HCT116 (cell line): ENCODE measurements around the gene CDH13. TPM values are rescaled to one million over a fixed set of nuclear protein-coding genes. Genes with fewer than 3 reads are reported as not detected.

Experiments used
- ATAC-seq: fragments of 200-7000 bp; cut with Tn5 transposase; 2 replicates; pipeline ENCODE4 v1.9.1; 2020; ENCODE audit warnings: mild to moderate bottlenecking, moderate library complexity
- BruUV-seq: library from RNA; stranded (reverse); fragments of 400-500 nt; replicated peaks from 2 replicates; lab custom pipeline; 2021; lab: Mats Ljungman, UMichigan
- CTCF ChIA-PET: fragments of 300-600 bp; sonication (Branson Sonifier 250); formaldehyde crosslinking; loops from one replicate; lab custom pipeline; 2021; ENCODE audit warnings: antibody characterized with exemption; lab: Charles Lee
- POLR2A ChIA-PET: fragments of 300-600, 350-600 bp; sonication (Branson Sonifier 250); formaldehyde crosslinking; loops from one replicate; lab custom pipeline; 2021; ENCODE audit warnings: antibody characterized with exemption; lab: Charles Lee
- RAD21 ChIA-PET, 2 experiments: fragments of 300-600 bp; sonication (Branson Sonifier 250); formaldehyde crosslinking; loops; one replicate each; lab custom pipeline; 2023; ENCODE audit warnings: low total read pairs in 2 of 2; ENCODE audit not compliant: uncharacterized antibody in 2 of 2, unreplicated experiment in 2 of 2, low non-redundant PET in 1 of 2; lab: Charles Lee
- DNase-seq: peaks from one replicate; pipeline ENCODE4 v3.0.0-alpha.2; 2010; ENCODE audit warnings: low read depth, low spot score
- H2AFZ ChIP-seq: fragments of 200-600 bp; shearing (Covaris generic), sonication (generic); 2 replicates; pipeline ENCODE4 v1.6.1; 2017; ENCODE audit warnings: low read depth, mixed run types, mixed read lengths, antibody characterized with exemption, low read length; ENCODE audit not compliant: poor library complexity, severe bottlenecking
- H3K27ac ChIP-seq: 2 replicates; pipeline ENCODE4 v1.5.1; 2012; ENCODE audit warnings: low read depth, low read length
- H3K27me3 ChIP-seq: fragments of 200-600 bp; sonication (generic); 2 replicates; pipeline ENCODE4 v1.6.1; 2016; ENCODE audit warnings: mixed run types, low read length, mixed read lengths; ENCODE audit not compliant: insufficient read depth
- H3K36me3 ChIP-seq, 2 experiments: fragments of 200-500 bp in 1 of 2; fragments of 200-600 bp in 1 of 2; sonication (Bioruptor generic) in 1 of 2; sonication (generic) in 1 of 2; 2 replicates each; pipeline versions ENCODE4 v1.5.1 to v1.6.1; 2014 to 2016; ENCODE audit warnings: low read length in 2 of 2, inconsistent platforms in 1 of 2, mixed read lengths in 1 of 2, mixed run types in 1 of 2; ENCODE audit not compliant: insufficient read depth in 2 of 2, control insufficient read depth in 1 of 2
- H3K4me1 ChIP-seq, 2 experiments: fragments of 200-600 bp in 1 of 2; sonication (generic) in 1 of 2; 2 replicates each; pipeline versions ENCODE4 v1.5.1 to v1.6.1; 2012 to 2017; ENCODE audit warnings: low read length in 2 of 2, inconsistent platforms in 1 of 2, mild to moderate bottlenecking in 1 of 2, mixed read lengths in 1 of 2, mixed run types in 1 of 2, moderate library complexity in 1 of 2; ENCODE audit not compliant: insufficient read depth in 2 of 2, control insufficient read depth in 1 of 2
- H3K4me2 ChIP-seq: fragments of 200-600 bp; sonication (generic); 2 replicates; pipeline ENCODE4 v1.6.1; 2017; ENCODE audit warnings: mixed run types, low read length, mixed read lengths
- H3K4me3 ChIP-seq, 2 experiments: fragments of 200-600 bp in 1 of 2; sonication (generic) in 1 of 2; replicated peaks in 1 of 2; 2 replicates each; pipeline ENCODE4 v1.5.1; 2011 to 2016; ENCODE audit warnings: low read length in 2 of 2, control low read depth in 1 of 2, low read depth in 1 of 2, mild to moderate bottlenecking in 1 of 2, mixed read lengths in 1 of 2, mixed run types in 1 of 2
- H3K79me2 ChIP-seq: fragments of 200-600 bp; sonication (generic); 2 replicates; pipeline ENCODE4 v1.6.1; 2017; ENCODE audit warnings: mild to moderate bottlenecking, mixed run types, low read length, moderate library complexity, mixed read lengths; ENCODE audit not compliant: insufficient read depth
- H3K9ac ChIP-seq: fragments of 200-600 bp; sonication (generic); 2 replicates; pipeline ENCODE4 v1.6.1; 2016; ENCODE audit warnings: low read length, mixed read lengths
- H3K9me2 ChIP-seq: fragments of 200-600 bp; sonication (generic), shearing (Covaris generic); 2 replicates; pipeline ENCODE4 v1.6.1; 2017; ENCODE audit warnings: mixed run types, mild to moderate bottlenecking, moderate library complexity; ENCODE audit not compliant: insufficient read depth
- H3K9me3 ChIP-seq, 2 experiments: fragments of 200-500 bp in 1 of 2; fragments of 200-600 bp in 1 of 2; sonication (Bioruptor generic) in 1 of 2; sonication (generic) in 1 of 2; 2 replicates each; pipeline ENCODE4 v1.6.1; 2014 to 2017; ENCODE audit warnings: low read length in 2 of 2, mixed read lengths in 2 of 2, inconsistent platforms in 1 of 2, low read depth in 1 of 2, mild to moderate bottlenecking in 1 of 2, mixed run types in 1 of 2, moderate library complexity in 1 of 2; ENCODE audit not compliant: control insufficient read depth in 1 of 2, insufficient read depth in 1 of 2
- H4K20me1 ChIP-seq: fragments of 200-600 bp; sonication (generic), shearing (Covaris generic); 2 replicates; pipeline ENCODE4 v1.6.1; 2017; ENCODE audit warnings: mixed run types, mild to moderate bottlenecking, moderate library complexity; ENCODE audit not compliant: insufficient read depth
- CEBPB ChIP-seq: IDR thresholded peaks from 2 replicates; pipeline ENCODE4 v1.6.1; 2012; ENCODE audit warnings: low read depth
- EGR1 ChIP-seq: IDR thresholded peaks from 2 replicates; pipeline ENCODE4 v1.6.1; 2012; ENCODE audit warnings: low read depth
- ELF1 ChIP-seq: IDR thresholded peaks from 2 replicates; pipeline ENCODE4 v1.6.1; 2012; ENCODE audit warnings: low read depth, borderline replicate concordance
- EZH2 ChIP-seq: fragments of 200-600 bp; sonication (generic); IDR thresholded peaks from 2 replicates; pipeline ENCODE4 v1.6.1; 2017; ENCODE audit warnings: antibody characterized with exemption, mixed run types
- EZH2phosphoT487 ChIP-seq: fragments of 200-600 bp; IDR thresholded peaks from 2 replicates; pipeline ENCODE4 v1.6.1; 2018; ENCODE audit warnings: antibody characterized with exemption, borderline replicate concordance
- FOSL1 ChIP-seq: IDR thresholded peaks from 2 replicates; pipeline ENCODE4 v1.6.1; 2012; ENCODE audit warnings: low read depth
- JUND ChIP-seq: IDR thresholded peaks from 2 replicates; pipeline ENCODE4 v1.6.1; 2012
- POLR2A ChIP-seq: IDR thresholded peaks from 2 replicates; pipeline ENCODE4 v1.7.0; 2011; ENCODE audit warnings: borderline replicate concordance; ENCODE audit not compliant: insufficient read depth, insufficient read length; ENCODE audit errors: extremely low read depth
- SIN3A ChIP-seq: IDR thresholded peaks from 2 replicates; pipeline ENCODE4 v1.6.1; 2012; ENCODE audit warnings: low read depth
- TCF7L2 ChIP-seq: IDR thresholded peaks from 2 replicates; pipeline ENCODE4 v1.7.0; 2011; ENCODE audit warnings: borderline replicate concordance, inconsistent platforms; ENCODE audit not compliant: insufficient read depth, insufficient read length; ENCODE audit errors: extremely low read depth
- YY1 ChIP-seq: IDR thresholded peaks from 2 replicates; pipeline ENCODE4 v1.6.1; 2011; ENCODE audit warnings: low read length, low read depth, moderate library complexity, mild to moderate bottlenecking; ENCODE audit not compliant: insufficient replicate concordance; ENCODE audit errors: extremely low read depth
- ZFX ChIP-seq: fragments of 450-650 bp; IDR thresholded peaks from 2 replicates; pipeline ENCODE4 v1.6.1; 2017
- ZNF274 ChIP-seq: fragments of 200-500 bp; sonication (Bioruptor generic); IDR thresholded peaks from 2 replicates; pipeline ENCODE4 v1.6.1; 2014; ENCODE audit warnings: mild to moderate bottlenecking, low read depth, low read length, inconsistent platforms
- intact Hi-C: fragments of 100-400 bp; cut with micrococcal nuclease; formaldehyde crosslinking; loops from 2 replicates; pipeline ENCODE4 v1.10.0; 2022
- total RNA-seq: library from RNA; stranded (reverse); gene quantifications from one replicate; pipeline ENCODE4 v1.2.1, GENCODE V29; 2021; ENCODE audit not compliant: unreplicated experiment
- TF ChIP-seq, protein P1 (sequence below), 3 experiments: fragments of 200-600 bp in 1 of 3; sonication (generic) in 1 of 3; IDR thresholded peaks in 2 of 3; conservative IDR thresholded peaks in 1 of 3; 2 replicates each; pipeline ENCODE4 v1.5.1; 2012 to 2017; ENCODE audit warnings: low read depth in 2 of 3, low read length in 2 of 3, antibody characterized with exemption in 1 of 3, borderline replicate concordance in 1 of 3, control low read depth in 1 of 3, mild to moderate bottlenecking in 1 of 3, mixed read lengths in 1 of 3, mixed run types in 1 of 3, moderate library complexity in 1 of 3; ENCODE audit not compliant: insufficient read depth in 1 of 3
- TF ChIP-seq, protein P2 (sequence below): IDR thresholded peaks from 2 replicates; pipeline ENCODE4 v1.6.1; 2012; ENCODE audit warnings: low read depth
- TF ChIP-seq, protein P3 (sequence below): IDR thresholded peaks from 2 replicates; pipeline ENCODE4 v1.6.1; 2011; ENCODE audit warnings: mild to moderate bottlenecking, low read length, moderate library complexity; ENCODE audit not compliant: insufficient replicate concordance; ENCODE audit errors: extremely low read depth
- TF ChIP-seq, protein P4 (sequence below): IDR thresholded peaks from 2 replicates; pipeline ENCODE4 v1.6.1; 2012

Gene CDH13
- total RNA-seq, 1 experiment from 2014 or later, result not detected

DNA sequence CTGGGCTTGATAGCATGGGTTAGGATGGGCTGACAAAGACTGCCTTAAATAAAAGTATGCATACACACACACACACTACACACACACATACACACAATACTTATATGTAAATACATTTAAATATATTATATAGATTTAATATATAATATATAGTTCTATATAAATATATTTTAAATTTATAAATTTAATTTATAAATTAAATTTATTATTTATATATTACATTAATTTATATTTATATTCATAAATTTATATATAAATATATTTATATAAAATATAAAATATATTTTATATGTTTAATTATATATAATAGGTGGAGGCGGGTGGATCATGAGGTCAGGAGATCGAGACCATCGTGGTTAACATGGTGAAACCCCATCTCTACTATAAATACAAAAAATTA is 83.2 kb downstream of the CDH13 start:
- BruUV-seq, result no TSS peak
- Histone ChIP-seq H3K4me2 (no peak overlapping the region), H3K79me2 (no peaks in the 10 kb centered on the region), H3K9ac (no peak overlapping the region), H3K4me1 (no peaks in the 10 kb centered on the region), H3K4me3 (no peak overlapping the region), H2AFZ (no peak overlapping the region), H3K27me3 (peaks cover 40% of the 10 kb centered on the region), H3K27ac (no peak overlapping the region), H3K9me3 (no peaks in the 10 kb centered on the region), H3K36me3 (no peaks in the 10 kb centered on the region)
- CTCF ChIA-PET, result no interaction called here
- DNase-seq (no peak), ATAC-seq (no peak)
- intact Hi-C loops, result no loop called here
- RAD21 ChIA-PET, result no interaction called here
- POLR2A ChIA-PET, result no interaction called here
- TF ChIP-seq, protein P1, sequence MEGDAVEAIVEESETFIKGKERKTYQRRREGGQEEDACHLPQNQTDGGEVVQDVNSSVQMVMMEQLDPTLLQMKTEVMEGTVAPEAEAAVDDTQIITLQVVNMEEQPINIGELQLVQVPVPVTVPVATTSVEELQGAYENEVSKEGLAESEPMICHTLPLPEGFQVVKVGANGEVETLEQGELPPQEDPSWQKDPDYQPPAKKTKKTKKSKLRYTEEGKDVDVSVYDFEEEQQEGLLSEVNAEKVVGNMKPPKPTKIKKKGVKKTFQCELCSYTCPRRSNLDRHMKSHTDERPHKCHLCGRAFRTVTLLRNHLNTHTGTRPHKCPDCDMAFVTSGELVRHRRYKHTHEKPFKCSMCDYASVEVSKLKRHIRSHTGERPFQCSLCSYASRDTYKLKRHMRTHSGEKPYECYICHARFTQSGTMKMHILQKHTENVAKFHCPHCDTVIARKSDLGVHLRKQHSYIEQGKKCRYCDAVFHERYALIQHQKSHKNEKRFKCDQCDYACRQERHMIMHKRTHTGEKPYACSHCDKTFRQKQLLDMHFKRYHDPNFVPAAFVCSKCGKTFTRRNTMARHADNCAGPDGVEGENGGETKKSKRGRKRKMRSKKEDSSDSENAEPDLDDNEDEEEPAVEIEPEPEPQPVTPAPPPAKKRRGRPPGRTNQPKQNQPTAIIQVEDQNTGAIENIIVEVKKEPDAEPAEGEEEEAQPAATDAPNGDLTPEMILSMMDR (IDR thresholded peaks at IDR 0.05 in 2 of 3, conservative IDR thresholded peaks at IDR 0.05 in 1 of 3; ENCODE audit: borderline replicate concordance in 1 of 3, insufficient read depth in 1 of 3, low read depth in 2 of 3, low read length in 2 of 3), result no peak
- TF ChIP-seq FOSL1, result no peak
- no peak for TF ChIP-seq EZH2
- no peak for TF ChIP-seq TCF7L2
- no peak for TF ChIP-seq EGR1
- TF ChIP-seq, protein P2, sequence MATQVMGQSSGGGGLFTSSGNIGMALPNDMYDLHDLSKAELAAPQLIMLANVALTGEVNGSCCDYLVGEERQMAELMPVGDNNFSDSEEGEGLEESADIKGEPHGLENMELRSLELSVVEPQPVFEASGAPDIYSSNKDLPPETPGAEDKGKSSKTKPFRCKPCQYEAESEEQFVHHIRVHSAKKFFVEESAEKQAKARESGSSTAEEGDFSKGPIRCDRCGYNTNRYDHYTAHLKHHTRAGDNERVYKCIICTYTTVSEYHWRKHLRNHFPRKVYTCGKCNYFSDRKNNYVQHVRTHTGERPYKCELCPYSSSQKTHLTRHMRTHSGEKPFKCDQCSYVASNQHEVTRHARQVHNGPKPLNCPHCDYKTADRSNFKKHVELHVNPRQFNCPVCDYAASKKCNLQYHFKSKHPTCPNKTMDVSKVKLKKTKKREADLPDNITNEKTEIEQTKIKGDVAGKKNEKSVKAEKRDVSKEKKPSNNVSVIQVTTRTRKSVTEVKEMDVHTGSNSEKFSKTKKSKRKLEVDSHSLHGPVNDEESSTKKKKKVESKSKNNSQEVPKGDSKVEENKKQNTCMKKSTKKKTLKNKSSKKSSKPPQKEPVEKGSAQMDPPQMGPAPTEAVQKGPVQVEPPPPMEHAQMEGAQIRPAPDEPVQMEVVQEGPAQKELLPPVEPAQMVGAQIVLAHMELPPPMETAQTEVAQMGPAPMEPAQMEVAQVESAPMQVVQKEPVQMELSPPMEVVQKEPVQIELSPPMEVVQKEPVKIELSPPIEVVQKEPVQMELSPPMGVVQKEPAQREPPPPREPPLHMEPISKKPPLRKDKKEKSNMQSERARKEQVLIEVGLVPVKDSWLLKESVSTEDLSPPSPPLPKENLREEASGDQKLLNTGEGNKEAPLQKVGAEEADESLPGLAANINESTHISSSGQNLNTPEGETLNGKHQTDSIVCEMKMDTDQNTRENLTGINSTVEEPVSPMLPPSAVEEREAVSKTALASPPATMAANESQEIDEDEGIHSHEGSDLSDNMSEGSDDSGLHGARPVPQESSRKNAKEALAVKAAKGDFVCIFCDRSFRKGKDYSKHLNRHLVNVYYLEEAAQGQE, result no peak
- TF ChIP-seq ZFX, result no peak
- TF ChIP-seq ZNF274, result no peak
- TF ChIP-seq SIN3A, result no peak
- TF ChIP-seq JUND, result no peak
- TF ChIP-seq, protein P3, sequence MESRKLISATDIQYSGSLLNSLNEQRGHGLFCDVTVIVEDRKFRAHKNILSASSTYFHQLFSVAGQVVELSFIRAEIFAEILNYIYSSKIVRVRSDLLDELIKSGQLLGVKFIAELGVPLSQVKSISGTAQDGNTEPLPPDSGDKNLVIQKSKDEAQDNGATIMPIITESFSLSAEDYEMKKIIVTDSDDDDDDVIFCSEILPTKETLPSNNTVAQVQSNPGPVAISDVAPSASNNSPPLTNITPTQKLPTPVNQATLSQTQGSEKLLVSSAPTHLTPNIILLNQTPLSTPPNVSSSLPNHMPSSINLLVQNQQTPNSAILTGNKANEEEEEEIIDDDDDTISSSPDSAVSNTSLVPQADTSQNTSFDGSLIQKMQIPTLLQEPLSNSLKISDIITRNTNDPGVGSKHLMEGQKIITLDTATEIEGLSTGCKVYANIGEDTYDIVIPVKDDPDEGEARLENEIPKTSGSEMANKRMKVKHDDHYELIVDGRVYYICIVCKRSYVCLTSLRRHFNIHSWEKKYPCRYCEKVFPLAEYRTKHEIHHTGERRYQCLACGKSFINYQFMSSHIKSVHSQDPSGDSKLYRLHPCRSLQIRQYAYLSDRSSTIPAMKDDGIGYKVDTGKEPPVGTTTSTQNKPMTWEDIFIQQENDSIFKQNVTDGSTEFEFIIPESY, result no peak
- no peak for TF ChIP-seq ELF1
- TF ChIP-seq POLR2A, result no peak
- TF ChIP-seq EZH2phosphoT487, result no peak
- TF ChIP-seq, protein P4, sequence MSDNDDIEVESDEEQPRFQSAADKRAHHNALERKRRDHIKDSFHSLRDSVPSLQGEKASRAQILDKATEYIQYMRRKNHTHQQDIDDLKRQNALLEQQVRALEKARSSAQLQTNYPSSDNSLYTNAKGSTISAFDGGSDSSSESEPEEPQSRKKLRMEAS, result no peak
- TF ChIP-seq YY1, result no peak
- no peak for TF ChIP-seq CEBPB
- TF ChIP-seq, all 23 proteins: peak for 0
- H3K9me2 ChIP-seq, result no peaks in the 10 kb centered on the region
- H4K20me1 ChIP-seq, result no peaks in the 10 kb centered on the region
